ENCODE measurements around the gene MMP25.

- no peak for TF ChIP-seq EZH2phosphoT487 (IDR thresholded peaks at IDR 0.05; ENCODE audit: insufficient read depth, low read depth)
- TF ChIP-seq EZH2 (IDR thresholded peaks at IDR 0.05; ENCODE audit: insufficient read depth, poor library complexity, severe bottlenecking) = no peak
These were observed 17.5 kb upstream of the MMP25 start for GRCh38 chr16:3028716-3029319.

Measured in GM23248 (cell line).